Uterus (tissue), 2 donors: ENCODE measurements around the gene COPZ2.
"Not testable (repeated sequence)": the region's sequence is repeated elsewhere in the genome, so short reads cannot be mapped to it uniquely, and the experiment has no call there.

Experiments
- CTCF ChIP-seq, 4 experiments: fragments of 200-600 bp in 2 of 4; fragments of 450-650 bp in 2 of 4; sonication (generic) in 2 of 4; IDR thresholded peaks; one replicate each; pipeline ENCODE4 v1.5.1; 2016 to 2019; ENCODE audit warnings: antibody characterized with exemption in 4 of 4, mild to moderate bottlenecking in 2 of 4, moderate library complexity in 1 of 4
- POLR2A ChIP-seq, 2 donors: fragments of 450-650 bp; IDR thresholded peaks; one replicate each; pipeline ENCODE4 v1.6.1; 2016; ENCODE audit warnings: antibody characterized with exemption in 2 of 2, mild to moderate bottlenecking in 1 of 2, moderate library complexity in 1 of 2

- not testable (repeated sequence) for TF ChIP-seq CTCF, POLR2A (IDR thresholded peaks at IDR 0.05)
Measured at GRCh38 chr17:48034734-48035133, 2.9 kb downstream of the COPZ2 start.
